GM12874 (cell line): Measurements from ENCODE around the gene VSTM2B.

ENCODE experiments used
- TF ChIP-seq, protein P1 (sequence below): IDR thresholded peaks from 2 replicates; pipeline ENCODE4 v1.5.1; 2011; ENCODE audit warnings: low read depth, mild to moderate bottlenecking, control low read depth, low read length, moderate library complexity; ENCODE audit not compliant: insufficient read depth

Gene VSTM2B

GRCh38 chr19:29517412-29517811 is 8.4 kb upstream of the VSTM2B start:
- TF ChIP-seq, protein P1, sequence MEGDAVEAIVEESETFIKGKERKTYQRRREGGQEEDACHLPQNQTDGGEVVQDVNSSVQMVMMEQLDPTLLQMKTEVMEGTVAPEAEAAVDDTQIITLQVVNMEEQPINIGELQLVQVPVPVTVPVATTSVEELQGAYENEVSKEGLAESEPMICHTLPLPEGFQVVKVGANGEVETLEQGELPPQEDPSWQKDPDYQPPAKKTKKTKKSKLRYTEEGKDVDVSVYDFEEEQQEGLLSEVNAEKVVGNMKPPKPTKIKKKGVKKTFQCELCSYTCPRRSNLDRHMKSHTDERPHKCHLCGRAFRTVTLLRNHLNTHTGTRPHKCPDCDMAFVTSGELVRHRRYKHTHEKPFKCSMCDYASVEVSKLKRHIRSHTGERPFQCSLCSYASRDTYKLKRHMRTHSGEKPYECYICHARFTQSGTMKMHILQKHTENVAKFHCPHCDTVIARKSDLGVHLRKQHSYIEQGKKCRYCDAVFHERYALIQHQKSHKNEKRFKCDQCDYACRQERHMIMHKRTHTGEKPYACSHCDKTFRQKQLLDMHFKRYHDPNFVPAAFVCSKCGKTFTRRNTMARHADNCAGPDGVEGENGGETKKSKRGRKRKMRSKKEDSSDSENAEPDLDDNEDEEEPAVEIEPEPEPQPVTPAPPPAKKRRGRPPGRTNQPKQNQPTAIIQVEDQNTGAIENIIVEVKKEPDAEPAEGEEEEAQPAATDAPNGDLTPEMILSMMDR, result no peak

- TF ChIP-seq, protein P1, result no peak
These were observed 7.8 kb upstream of the VSTM2B start for GRCh38 chr19:29517946-29518345.

DNA sequence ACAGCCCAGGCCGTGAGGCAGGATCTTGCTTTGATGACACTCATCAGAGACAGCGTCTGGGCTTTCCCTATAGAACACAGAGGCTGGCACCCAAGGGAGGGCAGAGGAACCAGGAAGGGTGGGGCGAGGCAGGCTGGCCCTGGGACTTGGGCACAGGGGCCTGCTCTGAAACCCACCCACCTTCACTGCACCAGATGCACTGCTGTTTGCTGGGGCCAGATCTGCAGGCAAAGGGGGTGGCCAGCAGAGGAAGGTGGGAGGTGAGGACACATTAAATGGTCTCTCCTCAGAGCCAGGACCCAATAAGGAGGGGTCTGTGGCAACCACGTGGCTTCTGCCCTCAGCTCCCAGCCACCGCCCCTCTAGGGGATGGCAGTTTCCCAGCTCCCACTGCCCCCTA is 6.6 kb upstream of the VSTM2B start:
- TF ChIP-seq, protein P1, result no peak

DNA sequence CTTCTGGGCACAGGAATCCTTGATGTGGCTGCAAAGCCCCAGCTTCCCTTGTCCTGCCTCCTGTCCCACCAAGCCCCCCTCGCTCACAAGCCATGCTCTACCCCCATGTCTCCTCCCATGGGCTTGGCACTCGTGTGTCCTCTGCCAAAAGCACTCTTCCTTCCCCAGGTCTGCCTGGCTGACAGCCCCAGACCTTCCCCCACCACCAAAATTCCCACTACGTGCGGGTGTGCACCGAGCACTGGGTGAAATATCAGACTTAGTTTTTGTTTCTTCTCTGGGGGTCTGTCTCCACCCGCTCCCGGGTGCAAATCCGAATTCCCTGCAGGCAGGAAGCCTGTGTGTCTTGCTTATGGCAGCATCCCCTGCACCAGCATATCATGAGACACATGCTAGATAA is 5.9 kb upstream of the VSTM2B start:
- TF ChIP-seq, protein P1, result no peak

DNA sequence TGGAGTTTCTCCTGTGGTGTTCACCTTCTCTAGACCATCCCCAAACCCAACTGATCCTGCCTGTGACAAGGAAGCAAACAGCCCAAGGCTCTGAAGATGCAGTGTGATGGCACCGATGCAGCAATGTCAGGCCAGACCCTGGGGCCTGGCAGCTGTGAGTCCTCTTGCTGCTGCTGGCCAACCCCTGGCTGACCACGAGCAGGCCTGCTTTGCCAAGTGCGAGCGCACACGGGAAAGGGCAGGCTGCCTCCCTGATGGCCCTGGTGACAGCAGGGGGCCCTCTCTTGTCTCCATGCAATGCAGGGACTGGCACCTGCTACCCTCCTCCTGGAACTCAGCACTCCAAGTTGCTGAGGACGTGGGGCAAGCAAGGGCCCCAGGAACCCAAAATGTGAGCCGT is 5.4 kb upstream of the VSTM2B start:
- TF ChIP-seq, protein P1, result no peak

- TF ChIP-seq, protein P1, result no peak
These were observed 4.3 kb upstream of the VSTM2B start for GRCh38 chr19:29521291-29522075.

DNA sequence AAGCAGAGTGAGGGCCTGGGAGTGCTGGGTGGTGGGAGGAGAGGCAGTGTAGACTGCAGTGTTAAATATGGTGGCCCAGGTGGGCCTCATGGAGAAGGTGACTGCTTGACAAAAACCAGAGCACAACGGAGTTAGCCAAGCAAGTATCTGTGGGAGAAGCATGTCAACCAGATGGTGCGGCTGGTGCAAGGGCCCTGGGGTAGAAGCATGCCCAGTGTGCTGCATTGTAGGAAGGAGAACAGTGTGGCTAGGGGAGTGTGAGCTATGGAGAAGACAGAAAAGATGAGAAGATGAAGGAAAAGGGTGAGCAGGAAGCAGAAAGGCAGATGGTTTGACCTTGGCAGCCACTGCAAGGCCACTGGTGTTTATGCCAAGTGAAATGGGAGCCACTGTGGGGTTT is 2.2 kb upstream of the VSTM2B start:
- TF ChIP-seq, protein P1, result no peak
